H9 (cell line): ENCODE data around the gene MAGI1. TPM values are rescaled to one million over a fixed set of nuclear protein-coding genes. Genes with fewer than 3 reads are reported as not detected.

ENCODE experiments used
- DNase-seq: peaks from one replicate; pipeline ENCODE4 v3.0.0-alpha.2; 2017
- H2AFZ ChIP-seq: one replicate; pipeline ENCODE4 v1.6.1; 2013; ENCODE audit warnings: mild to moderate bottlenecking, low read length, control low read depth, moderate library complexity
- H2AK5ac ChIP-seq: 2 replicates; pipeline ENCODE4 v1.6.1; 2013; ENCODE audit warnings: low read length, control low read depth, mixed read lengths; ENCODE audit not compliant: insufficient read length
- H2BK120ac ChIP-seq: one replicate; pipeline ENCODE4 v1.6.1; 2013; ENCODE audit warnings: low read depth, mild to moderate bottlenecking, low read length, control low read depth, inconsistent platforms; ENCODE audit not compliant: poor library complexity, severe bottlenecking
- H2BK12ac ChIP-seq: 2 replicates; pipeline ENCODE4 v1.6.1; 2013; ENCODE audit warnings: low read length, control low read depth, mixed read lengths, low read depth; ENCODE audit not compliant: insufficient read length
- H2BK15ac ChIP-seq: 2 replicates; pipeline ENCODE4 v1.6.1; 2013; ENCODE audit warnings: low read depth, low read length, control low read depth
- H2BK20ac ChIP-seq: one replicate; pipeline ENCODE4 v1.6.1; 2013; ENCODE audit warnings: low read depth, mild to moderate bottlenecking, low read length, control low read depth, inconsistent platforms; ENCODE audit not compliant: poor library complexity, severe bottlenecking
- H2BK5ac ChIP-seq: 2 replicates; pipeline ENCODE4 v1.6.1; 2013; ENCODE audit warnings: low read length, control low read depth, mixed read lengths; ENCODE audit not compliant: insufficient read length
- H3K14ac ChIP-seq: 2 replicates; pipeline ENCODE4 v1.6.1; 2013; ENCODE audit warnings: low read length, control low read depth; ENCODE audit not compliant: insufficient read depth
- H3K18ac ChIP-seq: 2 replicates; pipeline ENCODE4 v1.6.1; 2013; ENCODE audit warnings: low read depth, mild to moderate bottlenecking, mixed read lengths, low read length, control low read depth; ENCODE audit not compliant: insufficient read length
- H3K23ac ChIP-seq: 2 replicates; pipeline ENCODE4 v1.6.1; 2013; ENCODE audit warnings: low read length, control low read depth, mixed read lengths, low read depth; ENCODE audit not compliant: insufficient read length
- H3K23me2 ChIP-seq: 2 replicates; pipeline ENCODE4 v1.6.1; 2013; ENCODE audit warnings: low read depth, mild to moderate bottlenecking, mixed read lengths, low read length, control low read depth; ENCODE audit not compliant: insufficient read length, poor library complexity, severe bottlenecking
- H3K27ac ChIP-seq: 2 replicates; pipeline ENCODE4 v1.5.1; 2013; ENCODE audit warnings: low read length, control low read depth, mixed read lengths, low read depth; ENCODE audit not compliant: insufficient read length
- H3K27me3 ChIP-seq: 2 replicates; pipeline ENCODE4 v1.6.1; 2013; ENCODE audit warnings: low read length, control low read depth, inconsistent platforms; ENCODE audit not compliant: insufficient read depth
- H3K4ac ChIP-seq: 2 replicates; pipeline ENCODE4 v1.6.1; 2013; ENCODE audit warnings: low read depth, mild to moderate bottlenecking, control low read depth, inconsistent platforms, low read length, moderate library complexity
- H3K4me1 ChIP-seq: 2 replicates; pipeline ENCODE4 v1.6.1; 2013; ENCODE audit warnings: low read length, control low read depth, inconsistent platforms; ENCODE audit not compliant: insufficient read depth
- H3K4me2 ChIP-seq: 2 replicates; pipeline ENCODE4 v1.6.1; 2013; ENCODE audit warnings: low read length, control low read depth, mixed read lengths; ENCODE audit not compliant: insufficient read length, insufficient read depth
- H3K56ac ChIP-seq: 2 replicates; pipeline ENCODE4 v1.6.1; 2013; ENCODE audit warnings: low read depth, mild to moderate bottlenecking, mixed read lengths, low read length, control low read depth; ENCODE audit not compliant: insufficient read length
- H3K79me1 ChIP-seq: 2 replicates; pipeline ENCODE4 v1.6.1; 2013; ENCODE audit warnings: low read depth, mild to moderate bottlenecking, moderate library complexity, low read length, control low read depth, inconsistent platforms; ENCODE audit not compliant: insufficient read depth, poor library complexity, severe bottlenecking
- H3K79me2 ChIP-seq: 2 replicates; pipeline ENCODE4 v1.6.1; 2013; ENCODE audit warnings: low read length, control low read depth, inconsistent platforms; ENCODE audit not compliant: insufficient read depth
- H3K9ac ChIP-seq: 2 replicates; pipeline ENCODE4 v1.6.1; 2013; ENCODE audit warnings: low read length, control low read depth, mixed read lengths; ENCODE audit not compliant: insufficient read length; ENCODE audit errors: extremely low read depth
- H3K9me3 ChIP-seq: one replicate; pipeline ENCODE4 v1.6.1; 2013; ENCODE audit warnings: low read depth, low read length, inconsistent platforms; ENCODE audit not compliant: control insufficient read depth
- H3T11ph ChIP-seq: one replicate; pipeline ENCODE4 v1.6.1; 2013; ENCODE audit warnings: mild to moderate bottlenecking, low read length, control low read depth, inconsistent platforms
- H4K20me1 ChIP-seq: one replicate; pipeline ENCODE4 v1.6.1; 2013; ENCODE audit not compliant: control insufficient read depth, insufficient read length, insufficient read depth
- H4K5ac ChIP-seq: 2 replicates; pipeline ENCODE4 v1.6.1; 2013; ENCODE audit warnings: low read depth, mild to moderate bottlenecking, mixed read lengths, low read length, control low read depth; ENCODE audit not compliant: insufficient read length
- H4K8ac ChIP-seq: replicated peaks from 2 replicates; pipeline ENCODE4 v1.6.1; 2013; ENCODE audit warnings: low read length, control low read depth, mixed read lengths, low read depth; ENCODE audit not compliant: insufficient read length
- H4K91ac ChIP-seq: 2 replicates; pipeline ENCODE4 v1.6.1; 2013; ENCODE audit warnings: low read depth, mild to moderate bottlenecking, moderate library complexity, mixed read lengths, low read length, control low read depth; ENCODE audit not compliant: insufficient read length
- H3K27ac Mint-ChIP-seq, 3 experiments: 2 replicates in 2 of 3; 3 replicates in 1 of 3; pipeline ENCODE4 v1.8.0; 2020 to 2021; ENCODE audit warnings: mixed read lengths in 3 of 3, mild to moderate bottlenecking in 1 of 3, moderate library complexity in 1 of 3
- H3K27me3 Mint-ChIP-seq: 2 replicates; pipeline ENCODE4 v1.8.0; 2021; ENCODE audit warnings: low read depth, mild to moderate bottlenecking, moderate library complexity, mixed read lengths
- H3K36me3 Mint-ChIP-seq, 3 experiments: 2 replicates in 2 of 3; 3 replicates in 1 of 3; pipeline ENCODE4 v1.8.0; 2020 to 2021; ENCODE audit warnings: low read depth in 3 of 3, mixed read lengths in 3 of 3; ENCODE audit not compliant: insufficient read depth in 1 of 3
- H3K4me1 Mint-ChIP-seq, 2 experiments: 2 replicates each; pipeline ENCODE4 v1.8.0; 2020; ENCODE audit warnings: mixed read lengths in 2 of 2
- H3K4me3 Mint-ChIP-seq, 2 experiments: 2 replicates in 1 of 2; 3 replicates in 1 of 2; pipeline ENCODE4 v1.8.0; 2020 to 2021; ENCODE audit warnings: mild to moderate bottlenecking in 2 of 2, mixed read lengths in 2 of 2, moderate library complexity in 1 of 2
- H3K9me3 Mint-ChIP-seq, 2 experiments: 2 replicates in 1 of 2; 3 replicates in 1 of 2; pipeline ENCODE4 v1.8.0; 2020; ENCODE audit warnings: mild to moderate bottlenecking in 2 of 2, mixed read lengths in 2 of 2, moderate library complexity in 1 of 2
- CTCF ChIP-seq: fragments of 200-600 bp; sonication (generic); conservative IDR thresholded peaks from 3 replicates; pipeline ENCODE4 v1.8.0; 2021; ENCODE audit warnings: antibody characterized with exemption, mild to moderate bottlenecking
- WGBS: extraction: QIAGEN DNeasy Blood & Tissue Kit; methylation state at CpG from one replicate; pipeline ENCODE4 v1.1.7; 2013; ENCODE audit warnings: missing lambda C conversion rate, low lambda C conversion rate, mixed read lengths; ENCODE audit not compliant: insufficient read length; ENCODE audit errors: extremely low coverage; 5-methylcytosine and 5-hydroxymethylcytosine counted together
- total RNA-seq: library from RNA; stranded (reverse); gene quantifications from 2 replicates; pipeline ENCODE4 v1.2.1, GENCODE V29; 2021

Gene MAGI1
- total RNA-seq, 1 experiment from 2014 or later = 65.7 TPM

GRCh38 chr3:65344846-65345245 is 693.9 kb downstream of the MAGI1 start:
- Histone ChIP-seq H3K27me3 (no peaks in the 10 kb centered on the region), H4K91ac (no peak overlapping the region), H3K79me1 (no peaks in the 10 kb centered on the region), H3K14ac (no peak overlapping the region), H4K20me1 (no peaks in the 10 kb centered on the region), H3K4me1 (peaks cover 14% of the 10 kb centered on the region), H3K27ac (no peak overlapping the region), H2BK5ac (no peak overlapping the region), H3T11ph (no peak overlapping the region), H3K18ac (no peak overlapping the region), H3K79me2 (no peaks in the 10 kb centered on the region), H2AK5ac (no peak overlapping the region), H4K8ac (no peak overlapping the region), H3K23me2 (no peaks in the 10 kb centered on the region), H3K9me3 (no peaks in the 10 kb centered on the region), H4K5ac (no peak overlapping the region), H3K56ac (no peak overlapping the region), H2BK12ac (no peak overlapping the region), H3K4me2 (no peak overlapping the region), H2BK120ac (no peak overlapping the region), H3K4ac (no peak overlapping the region), H2BK20ac (no peak overlapping the region), H3K23ac (no peak overlapping the region), H2AFZ (no peak overlapping the region), H3K9ac (no peak overlapping the region), H2BK15ac (no peak overlapping the region)
- no CpG with 5 or more reads among the region's 2 CpGs for WGBS
- Mint-ChIP-seq H3K36me3 (no peaks in the 10 kb centered on the region), H3K27ac (peak overlapping the region in 1 of 3 experiments; percentile 60; a peak in 2 of 7 replicates), H3K27me3 (peaks cover 1% of the 10 kb centered on the region; the same call in 1 of the 2 replicates), H3K4me3 (no peak overlapping the region), H3K9me3 (no peaks in the 10 kb centered on the region), H3K4me1 (peaks cover 42 to 51% of the 10 kb centered on the region in 2 experiments)
- TF ChIP-seq CTCF = no peak
- no peak for DNase-seq
